MCF 10A (cell line): ENCODE measurements around the gene TCF12. TPM values are rescaled to one million over a fixed set of nuclear protein-coding genes. Genes with fewer than 3 reads are reported as not detected.
"Not testable (repeated sequence)": the region's sequence is repeated elsewhere in the genome, so short reads cannot be mapped to it uniquely, and the experiment has no call there.

ENCODE experiments used
- BruUV-seq: library from RNA; stranded (reverse); fragments of 400-500 nt; replicated peaks from 2 replicates; lab custom pipeline; 2021; lab: Mats Ljungman, UMichigan
- CTCF ChIA-PET: fragments of 300-600 bp; sonication (Branson Sonifier 250); formaldehyde crosslinking; extraction: SDS; loops from one replicate; lab custom pipeline; 2021; ENCODE audit warnings: antibody characterized with exemption, inconsistent platforms; lab: Yijun Ruan, JAX
- POLR2A ChIA-PET: fragments of 300-600, 350-650 bp; sonication (Branson Sonifier 250); formaldehyde crosslinking; extraction: SDS; loops from one replicate; lab custom pipeline; 2020; ENCODE audit warnings: antibody characterized with exemption, inconsistent platforms; lab: Yijun Ruan, JAX
- DNase-seq: peaks from one replicate; pipeline ENCODE4 v3.0.0-alpha.2; 2018; ENCODE audit not compliant: unreplicated experiment
- H3K27ac Mint-ChIP-seq: one replicate; pipeline ENCODE4 v1.8.0; 2022; ENCODE audit warnings: mild to moderate bottlenecking, low read depth, mixed read lengths; ENCODE audit not compliant: unreplicated experiment
- H3K27me3 Mint-ChIP-seq: one replicate; pipeline ENCODE4 v1.8.0; 2022; ENCODE audit warnings: mixed read lengths; ENCODE audit not compliant: insufficient read depth, unreplicated experiment
- H3K36me3 Mint-ChIP-seq: one replicate; pipeline ENCODE4 v1.8.0; 2022; ENCODE audit warnings: mild to moderate bottlenecking, moderate library complexity, mixed read lengths; ENCODE audit not compliant: insufficient read depth, unreplicated experiment
- H3K4me1 Mint-ChIP-seq: one replicate; pipeline ENCODE4 v1.8.0; 2022; ENCODE audit warnings: mixed read lengths; ENCODE audit not compliant: insufficient read depth, unreplicated experiment
- H3K4me3 Mint-ChIP-seq: one replicate; pipeline ENCODE4 v1.8.0; 2022; ENCODE audit warnings: mild to moderate bottlenecking, moderate library complexity, mixed read lengths; ENCODE audit not compliant: unreplicated experiment
- H3K9me3 Mint-ChIP-seq: one replicate; pipeline ENCODE4 v1.8.0; 2022; ENCODE audit warnings: mixed read lengths; ENCODE audit not compliant: unreplicated experiment
- CTCF ChIP-seq: fragments of 200-600 bp; IDR thresholded peaks from one replicate; pipeline ENCODE4 v1.8.0; 2022; ENCODE audit warnings: antibody characterized with exemption, mild to moderate bottlenecking; ENCODE audit not compliant: unreplicated experiment
- intact Hi-C: fragments of 100-400 bp; cut with micrococcal nuclease; formaldehyde crosslinking; loops from 2 replicates; pipeline ENCODE4 v1.14.1; 2022
- total RNA-seq: library from RNA; stranded (reverse); gene quantifications from 2 replicates; pipeline ENCODE4 v1.2.3, GENCODE V29; 2022

TCF12 gene
- total RNA-seq, 1 experiment from 2014 or later = 140 TPM

GRCh38 chr15:57010724-57011123 lies 92.3 kb downstream of the TCF12 start:
- DNase-seq = no peak

DNA sequence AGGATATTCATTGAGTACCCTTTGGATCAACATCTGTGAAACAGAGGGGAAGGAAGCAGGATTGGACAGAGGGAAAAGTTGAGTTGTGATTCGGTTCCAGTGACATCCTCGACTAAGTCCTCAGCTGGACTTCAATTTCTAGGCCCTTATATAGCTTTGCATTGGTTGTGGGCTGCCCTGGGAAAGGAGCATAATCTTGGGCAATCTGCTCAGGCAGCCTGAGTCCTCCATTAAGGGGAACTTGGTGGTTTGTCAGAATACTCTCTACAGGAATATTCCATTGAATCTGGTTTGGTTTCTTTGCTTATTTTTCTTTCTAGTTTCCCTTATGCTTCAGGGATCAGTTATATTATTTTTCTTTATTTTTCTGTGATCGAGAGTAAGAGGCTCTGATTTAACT lies 94.1 kb downstream of the TCF12 start:
- no peak overlapping the region for H3K4me3 Mint-ChIP-seq
- no peak overlapping the region for H3K27ac Mint-ChIP-seq
- TF ChIP-seq CTCF = no peak
- H3K4me1 Mint-ChIP-seq = peaks cover 19% of the 10 kb centered on the region
- no peaks in the 10 kb centered on the region for H3K9me3 Mint-ChIP-seq
- ChIA-PET CTCF (interaction anchor here (0.6 kb wide), 1 partner anchor 120 kb away, joined by 3 read pairs; no protein-coding TSS in a partner anchor), POLR2A (no interaction called here)
- BruUV-seq = no TSS peak
- no peaks in the 10 kb centered on the region for H3K36me3 Mint-ChIP-seq
- H3K27me3 Mint-ChIP-seq = no peaks in the 10 kb centered on the region
- DNase-seq = no peak
- intact Hi-C loops = no loop called here

More at GRCh38 chr15:57010724-57011123, 92.3 kb downstream of the TCF12 start:
- CTCF ChIA-PET = no interaction called here
- TF ChIP-seq CTCF = no peak
- Mint-ChIP-seq H3K27ac (no peak overlapping the region), H3K4me1 (peaks cover 12% of the 10 kb centered on the region), H3K27me3 (no peaks in the 10 kb centered on the region), H3K9me3 (no peaks in the 10 kb centered on the region), H3K36me3 (no peaks in the 10 kb centered on the region), H3K4me3 (no peak overlapping the region)
- POLR2A ChIA-PET = interaction anchor here (0.6 to 0.9 kb wide), 3 partner anchors 20 to 176 kb away, joined by 3 read pairs; no protein-coding TSS in a partner anchor
- intact Hi-C loops = no loop called here
- BruUV-seq = no TSS peak

- H3K27ac Mint-ChIP-seq = peak overlapping the region; percentile 74
- H3K27me3 Mint-ChIP-seq, H3K4me3 Mint-ChIP-seq, POLR2A ChIA-PET, CTCF ChIA-PET, BruUV-seq, DNase-seq, H3K9me3 Mint-ChIP-seq, H3K36me3 Mint-ChIP-seq: not testable (repeated sequence)
- intact Hi-C loops = loop anchor here (5.0 kb wide), 2 partner anchors 132 to 292 kb away; no protein-coding TSS in a partner anchor
- H3K4me1 Mint-ChIP-seq = peaks cover 28% of the 10 kb centered on the region
Observed at GRCh38 chr15:57014896-57015295, 96.5 kb downstream of the TCF12 start.

DNA sequence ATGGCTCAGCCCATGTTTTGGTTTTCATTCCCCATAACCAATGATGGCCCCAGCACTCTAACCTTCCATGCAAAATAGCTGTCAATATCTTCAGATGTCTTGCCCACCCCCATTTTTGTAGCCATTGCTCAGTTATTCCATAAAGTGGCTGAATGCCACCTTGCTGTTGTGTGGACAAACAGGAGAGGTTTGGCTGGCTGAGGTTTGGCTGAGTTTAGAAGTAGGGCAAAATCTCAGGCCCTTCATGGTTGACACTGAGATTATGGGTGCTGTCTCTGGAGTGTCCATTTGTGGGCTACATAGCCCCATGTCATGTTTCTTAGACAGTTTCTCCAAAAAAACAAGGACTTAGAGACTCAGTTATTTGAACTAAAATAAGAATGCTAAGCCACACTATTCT lies 96.9 kb downstream of the TCF12 start:
- ChIA-PET POLR2A (interaction anchor here (1.3 to 1.6 kb wide), 2 partner anchors 10 to 88 kb away, joined by 3 to 5 read pairs; no protein-coding TSS in a partner anchor), CTCF (no interaction called here)
- H3K27me3 Mint-ChIP-seq = no peaks in the 10 kb centered on the region
- peak overlapping the region; percentile 74 for H3K27ac Mint-ChIP-seq
- DNase-seq = no peak
- H3K4me3 Mint-ChIP-seq = no peak overlapping the region
- H3K4me1 Mint-ChIP-seq = peaks cover 31% of the 10 kb centered on the region
- TF ChIP-seq CTCF = no peak
- H3K36me3 Mint-ChIP-seq = no peaks in the 10 kb centered on the region
- no TSS peak for BruUV-seq
- H3K9me3 Mint-ChIP-seq = no peaks in the 10 kb centered on the region
- intact Hi-C loops = loop anchor here (5.0 kb wide), 2 partner anchors 132 to 292 kb away; no protein-coding TSS in a partner anchor
